ENCODE measurements around the gene AXDND1.

AXDND1 gene

GRCh38 chr1:179474713-179475112 lies 108.9 kb downstream of the AXDND1 start:
- H3K9ac ChIP-seq (ENCODE audit: low read length) = no peak overlapping the region
- H3K14ac ChIP-seq (ENCODE audit: low read length in 2 of 2) = no peak overlapping the region
- H3K4me1 ChIP-seq (ENCODE audit: control insufficient read depth, insufficient read depth, low read depth, low read length) = no peaks in the 10 kb centered on the region
- no peak overlapping the region for H2AFZ ChIP-seq (ENCODE audit: low read depth, low read length)
- no peak overlapping the region for H2AK5ac ChIP-seq (ENCODE audit: low read length, severe bottlenecking)
- no peak overlapping the region for H3K18ac ChIP-seq (ENCODE audit: low read depth in 1 of 2, low read length in 2 of 2)
- H2BK120ac ChIP-seq (ENCODE audit: low read depth, low read length) = no peak overlapping the region
- WGBS = 56% methylated on average over 3 of the region's 3 CpGs
- H3K4ac ChIP-seq (ENCODE audit: low read depth in 1 of 2, low read length in 2 of 2) = no peak overlapping the region
- H3K36me3 ChIP-seq (ENCODE audit: control insufficient read depth in 1 of 2, insufficient read depth in 2 of 2, low read depth in 1 of 2, low read length in 2 of 2) = no peaks in the 10 kb centered on the region
- H3K4me3 ChIP-seq (ENCODE audit: insufficient read depth in 1 of 2, low read depth in 1 of 2, low read length in 2 of 2) = no peak overlapping the region
- peaks cover 28% of the 10 kb centered on the region for H3K9me3 ChIP-seq (ENCODE audit: control insufficient read depth, low read length)
- no peaks in the 10 kb centered on the region for H3K27me3 ChIP-seq (ENCODE audit: control insufficient read depth in 1 of 2, insufficient read depth in 1 of 2, low read length in 2 of 2)
- no peak overlapping the region for H2BK12ac ChIP-seq (ENCODE audit: low read length in 2 of 2)
- no peaks in the 10 kb centered on the region for H3K79me1 ChIP-seq (replicated peaks; ENCODE audit: low read length, poor library complexity, severe bottlenecking)
- no peak for DNase-seq
- no peak overlapping the region for H3K27ac ChIP-seq (ENCODE audit: low read length, poor library complexity, severe bottlenecking)
- no peak overlapping the region for H3K4me2 ChIP-seq (ENCODE audit: low read length, poor library complexity, severe bottlenecking)
- no peak overlapping the region for H3K23ac ChIP-seq (ENCODE audit: low read length in 2 of 2)
- no peak overlapping the region for H4K91ac ChIP-seq (ENCODE audit: low read length)
- H2BK15ac ChIP-seq (ENCODE audit: low read depth, poor library complexity, severe bottlenecking) = no peak overlapping the region
- H2BK5ac ChIP-seq (ENCODE audit: low read depth, low read length, poor library complexity, severe bottlenecking) = no peak overlapping the region
- no peak overlapping the region for H4K8ac ChIP-seq (ENCODE audit: low read length)

DNA sequence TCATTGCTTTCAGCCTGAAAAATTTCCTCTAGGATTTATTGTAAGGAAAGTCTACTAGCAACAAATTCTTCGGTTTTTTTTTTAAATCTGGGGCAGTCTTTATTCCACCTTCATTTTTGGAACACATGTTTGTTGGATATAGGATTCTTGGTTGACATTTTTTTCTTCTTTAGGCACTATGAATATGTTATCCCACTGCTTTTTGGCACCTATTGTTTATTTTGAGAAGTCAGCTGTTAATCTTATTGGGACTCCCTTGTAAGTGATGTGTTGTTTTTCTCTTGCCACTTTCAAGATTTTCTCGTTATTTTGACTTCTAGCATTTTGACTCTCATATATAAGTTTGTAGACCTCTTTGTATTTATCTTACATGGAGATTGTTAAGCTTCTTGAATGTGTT lies 110.7 kb downstream of the AXDND1 start:
- Histone ChIP-seq H3K14ac (ENCODE audit: low read length in 2 of 2) (no peak overlapping the region), H3K4me1 (ENCODE audit: control insufficient read depth, insufficient read depth, low read depth, low read length) (no peaks in the 10 kb centered on the region), H3K23ac (ENCODE audit: low read length in 2 of 2) (no peak overlapping the region), H3K4me3 (ENCODE audit: insufficient read depth in 1 of 2, low read depth in 1 of 2, low read length in 2 of 2) (no peak overlapping the region), H2AK5ac (ENCODE audit: low read length, severe bottlenecking) (no peak overlapping the region), H3K9me3 (ENCODE audit: control insufficient read depth, low read length) (peaks cover 28% of the 10 kb centered on the region), H3K9ac (ENCODE audit: low read length) (no peak overlapping the region), H4K91ac (ENCODE audit: low read length) (no peak overlapping the region), H4K8ac (ENCODE audit: low read length) (no peak overlapping the region), H2BK12ac (ENCODE audit: low read length in 2 of 2) (no peak overlapping the region), H3K27me3 (ENCODE audit: control insufficient read depth in 1 of 2, insufficient read depth in 1 of 2, low read length in 2 of 2) (no peaks in the 10 kb centered on the region), H2BK15ac (ENCODE audit: low read depth, poor library complexity, severe bottlenecking) (no peak overlapping the region), H3K4me2 (ENCODE audit: low read length, poor library complexity, severe bottlenecking) (no peak overlapping the region), H2AFZ (ENCODE audit: low read depth, low read length) (no peak overlapping the region), H3K4ac (ENCODE audit: low read depth in 1 of 2, low read length in 2 of 2) (no peak overlapping the region), H3K36me3 (ENCODE audit: control insufficient read depth in 1 of 2, insufficient read depth in 2 of 2, low read depth in 1 of 2, low read length in 2 of 2) (no peaks in the 10 kb centered on the region), H2BK120ac (ENCODE audit: low read depth, low read length) (no peak overlapping the region), H2BK5ac (ENCODE audit: low read depth, low read length, poor library complexity, severe bottlenecking) (peak overlapping the region; percentile 51), H3K79me1 (replicated peaks; ENCODE audit: low read length, poor library complexity, severe bottlenecking) (no peaks in the 10 kb centered on the region), H3K18ac (ENCODE audit: low read depth in 1 of 2, low read length in 2 of 2) (no peak overlapping the region), H3K27ac (ENCODE audit: low read length, poor library complexity, severe bottlenecking) (no peak overlapping the region)
- DNase-seq = no peak
- WGBS = no CpG with 5 or more reads among the region's 2 CpGs

DNA sequence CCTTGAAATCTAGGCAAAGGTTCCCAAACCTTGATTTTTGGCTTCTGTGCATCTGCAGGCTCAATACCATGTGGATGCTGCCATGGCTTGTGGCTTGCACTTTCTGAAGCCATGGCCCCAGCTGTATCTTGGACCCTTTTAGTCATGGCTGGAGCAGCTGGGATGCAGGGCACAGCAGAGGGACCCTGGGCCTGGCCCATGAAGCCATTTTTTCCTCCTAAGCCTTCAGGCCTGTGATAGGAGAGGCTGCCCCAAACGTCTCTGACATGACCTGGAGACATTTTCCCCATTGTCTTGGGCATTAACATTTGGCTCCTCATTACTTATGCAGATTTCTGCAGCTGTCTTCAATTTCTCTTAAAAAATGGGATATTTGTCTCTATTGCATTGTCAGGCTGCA lies 112.6 kb downstream of the AXDND1 start:
- H2BK15ac ChIP-seq (ENCODE audit: low read depth, poor library complexity, severe bottlenecking) = no peak overlapping the region
- no peak overlapping the region for H2AFZ ChIP-seq (ENCODE audit: low read depth, low read length)
- H3K79me1 ChIP-seq (replicated peaks; ENCODE audit: low read length, poor library complexity, severe bottlenecking) = no peaks in the 10 kb centered on the region
- no peak overlapping the region for H2BK120ac ChIP-seq (ENCODE audit: low read depth, low read length)
- peaks cover 28% of the 10 kb centered on the region for H3K9me3 ChIP-seq (ENCODE audit: control insufficient read depth, low read length)
- H2BK5ac ChIP-seq (ENCODE audit: low read depth, low read length, poor library complexity, severe bottlenecking) = no peak overlapping the region
- no peak overlapping the region for H3K9ac ChIP-seq (ENCODE audit: low read length)
- no peak overlapping the region for H3K18ac ChIP-seq (ENCODE audit: low read depth in 1 of 2, low read length in 2 of 2)
- no peak overlapping the region for H3K4me3 ChIP-seq (ENCODE audit: insufficient read depth in 1 of 2, low read depth in 1 of 2, low read length in 2 of 2)
- DNase-seq = no peak
- WGBS = 0% methylated on average over 1 of the region's 1 CpG
- H2BK12ac ChIP-seq (ENCODE audit: low read length in 2 of 2) = no peak overlapping the region
- H4K8ac ChIP-seq (ENCODE audit: low read length) = no peak overlapping the region
- H3K4me1 ChIP-seq (ENCODE audit: control insufficient read depth, insufficient read depth, low read depth, low read length) = no peaks in the 10 kb centered on the region
- H3K4me2 ChIP-seq (ENCODE audit: low read length, poor library complexity, severe bottlenecking) = no peak overlapping the region
- no peak overlapping the region for H3K4ac ChIP-seq (ENCODE audit: low read depth in 1 of 2, low read length in 2 of 2)
- no peaks in the 10 kb centered on the region for H3K36me3 ChIP-seq (ENCODE audit: control insufficient read depth in 1 of 2, insufficient read depth in 2 of 2, low read depth in 1 of 2, low read length in 2 of 2)
- H2AK5ac ChIP-seq (ENCODE audit: low read length, severe bottlenecking) = no peak overlapping the region
- no peak overlapping the region for H3K27ac ChIP-seq (ENCODE audit: low read length, poor library complexity, severe bottlenecking)
- H3K14ac ChIP-seq (ENCODE audit: low read length in 2 of 2) = no peak overlapping the region
- no peak overlapping the region for H3K23ac ChIP-seq (ENCODE audit: low read length in 2 of 2)
- H3K27me3 ChIP-seq (ENCODE audit: control insufficient read depth in 1 of 2, insufficient read depth in 1 of 2, low read length in 2 of 2) = no peaks in the 10 kb centered on the region
- no peak overlapping the region for H4K91ac ChIP-seq (ENCODE audit: low read length)

- Histone ChIP-seq H3K9ac (ENCODE audit: low read length) (no peak overlapping the region), H3K36me3 (ENCODE audit: control insufficient read depth in 1 of 2, insufficient read depth in 2 of 2, low read depth in 1 of 2, low read length in 2 of 2) (no peaks in the 10 kb centered on the region), H2BK15ac (ENCODE audit: low read depth, poor library complexity, severe bottlenecking) (no peak overlapping the region), H2AFZ (ENCODE audit: low read depth, low read length) (no peak overlapping the region), H4K91ac (ENCODE audit: low read length) (no peak overlapping the region), H2BK5ac (ENCODE audit: low read depth, low read length, poor library complexity, severe bottlenecking) (no peak overlapping the region), H3K14ac (ENCODE audit: low read length in 2 of 2) (no peak overlapping the region), H3K27ac (ENCODE audit: low read length, poor library complexity, severe bottlenecking) (no peak overlapping the region), H2BK120ac (ENCODE audit: low read depth, low read length) (no peak overlapping the region), H2BK12ac (ENCODE audit: low read length in 2 of 2) (no peak overlapping the region), H3K27me3 (ENCODE audit: control insufficient read depth in 1 of 2, insufficient read depth in 1 of 2, low read length in 2 of 2) (no peaks in the 10 kb centered on the region), H3K79me1 (replicated peaks; ENCODE audit: low read length, poor library complexity, severe bottlenecking) (no peaks in the 10 kb centered on the region), H4K8ac (ENCODE audit: low read length) (no peak overlapping the region), H3K4me1 (ENCODE audit: control insufficient read depth, insufficient read depth, low read depth, low read length) (no peaks in the 10 kb centered on the region), H3K4me2 (ENCODE audit: low read length, poor library complexity, severe bottlenecking) (no peak overlapping the region), H3K4ac (ENCODE audit: low read depth in 1 of 2, low read length in 2 of 2) (no peak overlapping the region), H3K23ac (ENCODE audit: low read length in 2 of 2) (no peak overlapping the region), H2AK5ac (ENCODE audit: low read length, severe bottlenecking) (no peak overlapping the region), H3K18ac (ENCODE audit: low read depth in 1 of 2, low read length in 2 of 2) (no peak overlapping the region), H3K4me3 (ENCODE audit: insufficient read depth in 1 of 2, low read depth in 1 of 2, low read length in 2 of 2) (no peak overlapping the region), H3K9me3 (ENCODE audit: control insufficient read depth, low read length) (peaks cover 15% of the 10 kb centered on the region)
- no peak for DNase-seq
- WGBS = 92% methylated on average over 1 of the region's 1 CpG
These were observed 124.8 kb downstream of the AXDND1 start for GRCh38 chr1:179490611-179491010.

All from mesenchymal stem cell (in vitro differentiated cells and primary cell).